ENCODE data around the gene AACS.

AACS gene

GRCh38 chr12:125122668-125123067, 57.4 kb downstream of the AACS start:
- no peaks in the 10 kb centered on the region for H3K9me3 ChIP-seq (ENCODE audit: insufficient read depth, low read length)
- H3K9ac ChIP-seq (ENCODE audit: insufficient read length, low read depth) = no peak overlapping the region
- peaks cover 65% of the 10 kb centered on the region for H3K36me3 ChIP-seq (ENCODE audit: insufficient read depth, insufficient read length, low read length)
- H3K27me3 ChIP-seq (ENCODE audit: insufficient read depth, insufficient read length) = no peaks in the 10 kb centered on the region
- TF ChIP-seq YY1 (IDR thresholded peaks at IDR 0.05; ENCODE audit: insufficient read depth, insufficient read length) (no peak), ZNF274 (IDR thresholded peaks at IDR 0.05; ENCODE audit: low read depth, low read length) (no peak), SUZ12 (IDR thresholded peaks at IDR 0.05; ENCODE audit: extremely low read depth, insufficient read depth, insufficient read length) (no peak)
- no peak for DNase-seq (ENCODE audit: low read depth, low spot score)
- H3K4me1 ChIP-seq (ENCODE audit: insufficient read depth, insufficient read length) = peaks cover 3% of the 10 kb centered on the region
- H3K4me3 ChIP-seq (ENCODE audit: insufficient read length, low read depth) = no peak overlapping the region

- Histone ChIP-seq H3K9me3 (ENCODE audit: insufficient read depth, low read length) (no peaks in the 10 kb centered on the region), H3K9ac (ENCODE audit: insufficient read length, low read depth) (no peak overlapping the region), H3K4me1 (ENCODE audit: insufficient read depth, insufficient read length) (peaks cover 3% of the 10 kb centered on the region), H3K36me3 (ENCODE audit: insufficient read depth, insufficient read length, low read length) (peaks cover 62% of the 10 kb centered on the region), H3K4me3 (ENCODE audit: insufficient read length, low read depth) (no peak overlapping the region), H3K27me3 (ENCODE audit: insufficient read depth, insufficient read length) (no peaks in the 10 kb centered on the region)
- TF ChIP-seq SUZ12 (IDR thresholded peaks at IDR 0.05; ENCODE audit: extremely low read depth, insufficient read depth, insufficient read length) (no peak), YY1 (IDR thresholded peaks at IDR 0.05; ENCODE audit: insufficient read depth, insufficient read length) (no peak), ZNF274 (IDR thresholded peaks at IDR 0.05; ENCODE audit: low read depth, low read length) (no peak)
- DNase-seq (ENCODE audit: low read depth, low spot score) = no peak
Measured at GRCh38 chr12:125124320-125124966, 59.2 kb downstream of the AACS start.

- Histone ChIP-seq H3K27me3 (ENCODE audit: insufficient read depth, insufficient read length) (no peaks in the 10 kb centered on the region), H3K4me3 (ENCODE audit: insufficient read length, low read depth) (no peak overlapping the region), H3K9me3 (ENCODE audit: insufficient read depth, low read length) (no peaks in the 10 kb centered on the region), H3K9ac (ENCODE audit: insufficient read length, low read depth) (no peak overlapping the region), H3K36me3 (ENCODE audit: insufficient read depth, insufficient read length, low read length) (peaks cover 66% of the 10 kb centered on the region), H3K4me1 (ENCODE audit: insufficient read depth, insufficient read length) (peaks cover 3% of the 10 kb centered on the region)
- no peak for DNase-seq (ENCODE audit: low read depth, low spot score)
- TF ChIP-seq SUZ12 (IDR thresholded peaks at IDR 0.05; ENCODE audit: extremely low read depth, insufficient read depth, insufficient read length) = no peak
- TF ChIP-seq YY1 (IDR thresholded peaks at IDR 0.05; ENCODE audit: insufficient read depth, insufficient read length) = no peak
- no peak for TF ChIP-seq ZNF274 (IDR thresholded peaks at IDR 0.05; ENCODE audit: low read depth, low read length)
Measured at GRCh38 chr12:125125271-125125670, 60.0 kb downstream of the AACS start.

GRCh38 chr12:125128439-125129178, 63.4 kb downstream of the AACS start:
- no peak overlapping the region for H3K9ac ChIP-seq (ENCODE audit: insufficient read length, low read depth)
- no peaks in the 10 kb centered on the region for H3K9me3 ChIP-seq (ENCODE audit: insufficient read depth, low read length)
- H3K4me1 ChIP-seq (ENCODE audit: insufficient read depth, insufficient read length) = peaks cover 3% of the 10 kb centered on the region
- no peak overlapping the region for H3K4me3 ChIP-seq (ENCODE audit: insufficient read length, low read depth)
- no peak for DNase-seq (ENCODE audit: low read depth, low spot score)
- TF ChIP-seq ZNF274 (IDR thresholded peaks at IDR 0.05; ENCODE audit: low read depth, low read length) = no peak
- no peak for TF ChIP-seq YY1 (IDR thresholded peaks at IDR 0.05; ENCODE audit: insufficient read depth, insufficient read length)
- TF ChIP-seq SUZ12 (IDR thresholded peaks at IDR 0.05; ENCODE audit: extremely low read depth, insufficient read depth, insufficient read length) = no peak
- H3K27me3 ChIP-seq (ENCODE audit: insufficient read depth, insufficient read length) = no peaks in the 10 kb centered on the region
- H3K36me3 ChIP-seq (ENCODE audit: insufficient read depth, insufficient read length, low read length) = peaks cover 55% of the 10 kb centered on the region

- Histone ChIP-seq H3K9me3 (ENCODE audit: insufficient read depth, low read length) (no peaks in the 10 kb centered on the region), H3K9ac (ENCODE audit: insufficient read length, low read depth) (no peak overlapping the region), H3K4me1 (ENCODE audit: insufficient read depth, insufficient read length) (peaks cover 3% of the 10 kb centered on the region), H3K4me3 (ENCODE audit: insufficient read length, low read depth) (no peak overlapping the region), H3K27me3 (ENCODE audit: insufficient read depth, insufficient read length) (no peaks in the 10 kb centered on the region), H3K36me3 (ENCODE audit: insufficient read depth, insufficient read length, low read length) (peaks cover 58% of the 10 kb centered on the region)
- TF ChIP-seq YY1 (IDR thresholded peaks at IDR 0.05; ENCODE audit: insufficient read depth, insufficient read length) = no peak
- no peak for TF ChIP-seq ZNF274 (IDR thresholded peaks at IDR 0.05; ENCODE audit: low read depth, low read length)
- no peak for TF ChIP-seq SUZ12 (IDR thresholded peaks at IDR 0.05; ENCODE audit: extremely low read depth, insufficient read depth, insufficient read length)
- no peak for DNase-seq (ENCODE audit: low read depth, low spot score)
Measured at GRCh38 chr12:125129179-125129571, 63.9 kb downstream of the AACS start.

GRCh38 chr12:125129591-125130255, 64.5 kb downstream of the AACS start:
- H3K27me3 ChIP-seq (ENCODE audit: insufficient read depth, insufficient read length) = no peaks in the 10 kb centered on the region
- H3K36me3 ChIP-seq (ENCODE audit: insufficient read depth, insufficient read length, low read length) = peaks cover 58% of the 10 kb centered on the region
- TF ChIP-seq ZNF274 (IDR thresholded peaks at IDR 0.05; ENCODE audit: low read depth, low read length) (no peak), SUZ12 (IDR thresholded peaks at IDR 0.05; ENCODE audit: extremely low read depth, insufficient read depth, insufficient read length) (no peak), YY1 (IDR thresholded peaks at IDR 0.05; ENCODE audit: insufficient read depth, insufficient read length) (no peak)
- no peak overlapping the region for H3K4me3 ChIP-seq (ENCODE audit: insufficient read length, low read depth)
- H3K9me3 ChIP-seq (ENCODE audit: insufficient read depth, low read length) = no peaks in the 10 kb centered on the region
- peaks cover 3% of the 10 kb centered on the region for H3K4me1 ChIP-seq (ENCODE audit: insufficient read depth, insufficient read length)
- no peak overlapping the region for H3K9ac ChIP-seq (ENCODE audit: insufficient read length, low read depth)
- no peak for DNase-seq (ENCODE audit: low read depth, low spot score)

- Histone ChIP-seq H3K36me3 (ENCODE audit: insufficient read depth, insufficient read length, low read length) (peaks cover 71% of the 10 kb centered on the region), H3K9ac (ENCODE audit: insufficient read length, low read depth) (no peak overlapping the region), H3K27me3 (ENCODE audit: insufficient read depth, insufficient read length) (no peaks in the 10 kb centered on the region), H3K4me1 (ENCODE audit: insufficient read depth, insufficient read length) (peaks cover 3% of the 10 kb centered on the region), H3K9me3 (ENCODE audit: insufficient read depth, low read length) (no peaks in the 10 kb centered on the region), H3K4me3 (ENCODE audit: insufficient read length, low read depth) (no peak overlapping the region)
- TF ChIP-seq ZNF274 (IDR thresholded peaks at IDR 0.05; ENCODE audit: low read depth, low read length) = no peak
- TF ChIP-seq YY1 (IDR thresholded peaks at IDR 0.05; ENCODE audit: insufficient read depth, insufficient read length) = no peak
- TF ChIP-seq SUZ12 (IDR thresholded peaks at IDR 0.05; ENCODE audit: extremely low read depth, insufficient read depth, insufficient read length) = no peak
- DNase-seq (ENCODE audit: low read depth, low spot score) = no peak
Measured at GRCh38 chr12:125131958-125132357, 66.7 kb downstream of the AACS start.

Measured in NT2/D1 (cell line).